NCI-H2081 treated with DMSO at 0.1 percent for 48 hours (cell line): Measurements from ENCODE around the gene TWSG1.
"Not testable (repeated sequence)": the region's sequence is repeated elsewhere in the genome, so short reads cannot be mapped to it uniquely, and the experiment has no call there.

Experiments
- DNase-seq: peaks from one replicate; lab custom pipeline; 2025; lab: John Stamatoyannopoulos, UW

The TWSG1 gene

GRCh38 chr18:9392726-9393125 lies 58.2 kb downstream of the TWSG1 start:
- DNase-seq, result no peak

GRCh38 chr18:9394046-9394445 lies 59.5 kb downstream of the TWSG1 start:
- DNase-seq, result no peak

- no peak for DNase-seq
Measured at GRCh38 chr18:9400197-9400596, 65.6 kb downstream of the TWSG1 start.

DNA sequence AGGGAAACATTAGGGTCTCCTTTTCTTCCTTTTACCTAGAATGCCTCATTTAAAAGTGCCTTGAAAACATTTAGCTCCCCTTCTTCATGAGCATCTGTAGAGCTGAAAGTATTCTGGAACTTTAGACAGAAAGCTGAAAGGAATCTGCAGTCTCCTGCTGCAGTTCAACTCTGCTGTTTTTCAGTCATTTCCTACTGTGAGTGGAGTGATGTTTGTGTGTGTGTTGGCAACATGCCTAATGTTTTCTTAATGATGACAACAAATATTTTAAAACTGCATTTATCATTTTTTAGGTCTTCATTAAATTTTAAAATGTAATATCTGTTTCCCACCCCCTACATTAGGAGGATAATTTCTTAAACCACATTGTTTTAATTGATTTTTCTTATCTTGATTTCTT lies 66.6 kb downstream of the TWSG1 start:
- DNase-seq, result no peak

DNA sequence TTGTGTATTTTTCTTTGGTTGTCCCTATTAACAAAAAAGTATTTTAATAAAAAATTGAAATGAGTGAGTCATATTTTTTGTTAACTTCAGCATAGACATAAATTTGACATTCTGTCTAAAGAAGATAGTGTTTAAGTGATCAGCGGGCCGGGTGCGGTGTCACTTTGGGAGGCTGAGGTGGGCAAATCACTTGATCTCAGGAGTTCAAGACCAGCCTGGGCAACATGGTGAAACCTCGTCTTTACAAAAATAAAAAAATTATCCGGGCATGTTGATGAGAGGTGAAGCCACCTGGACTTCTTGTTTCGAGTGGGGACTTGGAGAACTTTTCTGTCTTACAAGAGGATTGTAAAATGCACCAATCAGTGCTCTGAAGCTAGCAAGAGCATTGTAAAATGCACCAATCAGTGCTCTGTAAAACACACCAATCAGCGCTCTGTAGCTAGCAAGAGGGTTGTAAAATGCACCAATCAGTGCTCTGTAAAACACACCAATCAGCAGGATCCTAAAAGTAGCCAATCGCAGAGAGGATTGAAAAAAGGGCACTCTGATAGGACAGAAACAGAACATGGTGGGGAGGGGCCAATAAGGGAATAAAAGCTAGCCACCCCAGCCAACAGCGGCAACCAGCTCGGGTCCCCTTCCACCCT lies 67.9 kb downstream of the TWSG1 start:
- DNase-seq, result not testable (repeated sequence)

GRCh38 chr18:9403795-9404564 lies 69.4 kb downstream of the TWSG1 start:
- no peak for DNase-seq

GRCh38 chr18:9404565-9405060 lies 70.0 kb downstream of the TWSG1 start:
- DNase-seq, result no peak

GRCh38 chr18:9405130-9405529 lies 70.6 kb downstream of the TWSG1 start:
- DNase-seq, result no peak

DNA sequence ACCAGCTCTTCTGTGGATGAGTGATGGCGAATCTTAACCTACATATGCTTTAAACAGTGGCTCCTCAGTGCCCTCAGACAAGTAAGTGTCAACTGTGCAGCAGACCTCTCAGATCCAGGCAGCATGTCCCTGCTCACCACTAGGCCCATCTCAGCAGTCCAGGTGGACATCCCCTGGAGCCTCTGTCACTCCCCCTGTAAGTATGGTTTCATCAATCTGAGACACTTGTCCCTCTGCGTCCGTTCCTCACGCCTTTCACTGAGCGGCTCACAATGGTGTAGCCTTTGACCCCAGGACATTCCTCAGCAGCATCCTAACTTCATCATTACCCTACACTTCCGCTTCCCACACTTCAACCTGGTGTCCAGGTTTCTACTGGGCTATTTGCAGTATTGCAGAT lies 71.4 kb downstream of the TWSG1 start:
- no peak for DNase-seq

GRCh38 chr18:9410515-9410914 lies 75.9 kb downstream of the TWSG1 start:
- DNase-seq, result no peak

GRCh38 chr18:9413576-9413975 lies 79.0 kb downstream of the TWSG1 start:
- no peak for DNase-seq

GRCh38 chr18:9416563-9417072 lies 82.0 kb downstream of the TWSG1 start:
- DNase-seq, result no peak

GRCh38 chr18:9417073-9417851 lies 82.7 kb downstream of the TWSG1 start:
- DNase-seq, result no peak

- no peak for DNase-seq
Measured at GRCh38 chr18:9418047-9418690, 83.6 kb downstream of the TWSG1 start.

GRCh38 chr18:9419956-9420631 lies 85.5 kb downstream of the TWSG1 start:
- no peak for DNase-seq

DNA sequence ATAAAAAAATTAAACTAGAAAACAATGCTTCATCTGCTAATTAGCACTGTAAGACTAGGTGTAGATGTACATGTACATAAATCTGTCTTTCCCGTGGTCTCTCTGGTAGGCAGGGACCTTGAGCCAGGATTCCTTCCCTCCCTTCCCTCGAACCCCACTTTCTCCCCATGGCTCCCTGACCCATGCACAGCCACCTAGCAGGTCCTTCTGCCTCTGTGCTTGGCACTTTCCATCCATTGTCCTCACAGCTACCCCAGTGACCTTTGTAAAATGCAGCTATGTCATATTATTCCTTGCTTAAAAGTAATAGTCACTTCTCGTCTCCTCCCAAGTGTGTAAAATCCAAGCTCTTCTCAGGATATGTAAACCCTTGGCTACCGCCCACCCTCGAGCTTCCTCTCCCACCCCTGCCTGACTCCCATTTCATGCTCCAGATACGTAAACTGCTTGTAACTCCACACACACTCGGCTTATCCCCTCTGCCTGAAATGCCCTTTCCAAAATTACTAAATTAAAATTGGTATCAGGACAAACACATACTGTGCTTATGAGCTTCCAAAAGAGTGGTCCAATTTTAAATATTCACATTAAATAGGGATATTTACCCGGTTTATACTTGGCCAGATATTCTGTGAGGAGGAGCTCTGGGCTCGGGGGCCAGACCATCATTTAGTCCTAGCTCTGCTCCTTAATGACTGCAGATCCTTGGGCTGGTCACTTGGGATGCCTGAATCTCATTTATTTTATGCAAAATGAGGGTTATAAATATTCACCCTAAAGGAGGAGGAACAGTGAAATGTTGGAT lies 86.7 kb downstream of the TWSG1 start:
- DNase-seq, result no peak

- no peak for DNase-seq
Measured at GRCh38 chr18:9421901-9422327, 87.3 kb downstream of the TWSG1 start.

DNA sequence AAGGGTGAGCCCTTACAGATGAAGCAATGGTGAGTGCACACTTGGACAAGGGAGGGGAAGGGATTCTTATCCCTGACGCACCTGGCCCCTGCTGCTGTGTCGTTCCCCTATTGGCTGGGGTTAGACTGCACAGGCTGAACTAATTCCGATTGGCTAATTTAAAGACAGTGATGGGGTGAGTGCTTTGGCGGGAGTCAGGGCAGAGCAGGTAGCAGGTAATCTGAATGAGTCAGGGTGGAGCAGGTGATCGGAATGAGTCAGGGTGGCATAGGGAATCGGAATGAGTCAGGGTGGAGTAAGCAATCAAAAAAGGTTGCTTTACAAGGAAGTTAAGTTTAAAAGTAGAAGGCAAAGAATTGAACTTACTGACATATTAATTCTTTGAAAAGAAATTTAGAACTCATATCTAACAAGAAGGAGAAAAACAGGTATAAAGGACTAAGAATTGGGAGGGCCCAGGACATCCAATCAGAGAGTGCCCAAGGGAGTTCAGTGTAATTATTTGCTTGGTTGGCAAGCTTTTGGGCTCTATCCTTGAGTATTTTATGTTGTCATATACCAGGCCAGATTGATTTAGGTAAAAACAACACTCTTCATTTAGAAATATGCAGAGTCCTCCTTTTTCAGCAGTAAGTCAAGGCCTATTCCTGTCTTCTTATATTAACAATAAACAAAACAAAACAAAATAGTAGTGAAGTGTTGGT lies 88.4 kb downstream of the TWSG1 start:
- no peak for DNase-seq

- not testable (repeated sequence) for DNase-seq
Measured at GRCh38 chr18:9423648-9424047, 89.1 kb downstream of the TWSG1 start.

DNA sequence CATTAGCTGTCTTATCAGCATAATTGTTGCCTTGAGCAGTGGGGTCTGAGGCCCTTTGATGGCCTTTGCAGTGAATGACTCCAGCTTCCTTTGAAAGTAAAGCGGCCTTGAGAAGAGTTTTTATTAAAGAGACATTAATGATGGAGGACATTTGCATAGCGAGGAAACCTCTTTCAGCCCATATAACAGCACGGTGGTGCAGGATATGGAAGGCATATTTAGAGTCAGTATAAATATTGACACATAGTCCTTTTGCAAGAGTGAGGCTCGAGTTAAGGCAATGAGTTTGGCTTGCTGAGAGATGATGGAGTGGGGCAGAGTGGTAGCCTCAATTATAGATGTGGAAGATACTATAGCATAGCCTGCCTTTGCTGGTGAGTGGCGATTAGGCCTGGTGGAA lies 89.7 kb downstream of the TWSG1 start:
- not testable (repeated sequence) for DNase-seq
